Endothelial cell of umbilical vein (primary cell): ENCODE results near the gene OR10C1. TPM values are rescaled to one million over a fixed set of nuclear protein-coding genes. Genes with fewer than 3 reads are reported as not detected.

ENCODE experiments used
- BruUV-seq: library from RNA; stranded (reverse); fragments of 400-500 nt; replicated peaks from 2 replicates; lab custom pipeline; 2021; lab: Mats Ljungman, UMichigan
- CTCF ChIA-PET: fragments of 300-600, 350-600 bp; sonication (Branson Sonifier 250); formaldehyde crosslinking; loops from one replicate; lab custom pipeline; 2021; ENCODE audit warnings: antibody characterized with exemption, inconsistent platforms; lab: Charles Lee
- POLR2A ChIA-PET: fragments of 300-600, 350-600 bp; sonication (Branson Sonifier 250); formaldehyde crosslinking; loops from one replicate; lab custom pipeline; 2021; ENCODE audit warnings: antibody characterized with exemption, inconsistent platforms; lab: Charles Lee
- DNase-seq: peaks from one replicate; pipeline ENCODE4 v3.0.0-alpha.2; 2011; ENCODE audit warnings: low read depth, low spot score
- FAIRE-seq: peaks from 2 replicates; lab custom pipeline; 2011; peaks lifted over from hg19 to GRCh38; lab: Jason Lieb, UNC
- H2AFZ ChIP-seq: 2 replicates; pipeline ENCODE4 v1.6.0; 2012; ENCODE audit warnings: low read depth, low read length, control low read depth, inconsistent platforms
- H3K27ac ChIP-seq: 2 replicates; pipeline ENCODE4 v1.5.1; 2011; ENCODE audit warnings: low read depth, mild to moderate bottlenecking, control low read depth, low read length, moderate library complexity; ENCODE audit not compliant: insufficient read depth
- H3K27me3 ChIP-seq, 2 experiments: 2 replicates each; pipeline versions ENCODE4 v1.6.0 to v1.6.1; 2011; ENCODE audit warnings: low read length in 2 of 2, mixed read lengths in 1 of 2; ENCODE audit not compliant: control insufficient read depth in 2 of 2, insufficient read depth in 2 of 2
- H3K36me3 ChIP-seq, 2 experiments: 2 replicates in 1 of 2; 3 replicates in 1 of 2; pipeline ENCODE4 v1.5.1; 2011; ENCODE audit warnings: low read length in 2 of 2, mild to moderate bottlenecking in 1 of 2, moderate library complexity in 1 of 2; ENCODE audit not compliant: control insufficient read depth in 2 of 2, insufficient read depth in 2 of 2; ENCODE audit errors: extremely low read depth in 1 of 2
- H3K4me1 ChIP-seq: 3 replicates; pipeline ENCODE4 v1.5.1; 2011; ENCODE audit warnings: mild to moderate bottlenecking, low read length; ENCODE audit not compliant: control insufficient read depth, insufficient read depth; ENCODE audit errors: extremely low read depth
- H3K4me2 ChIP-seq: 2 replicates; pipeline ENCODE4 v1.6.1; 2011; ENCODE audit warnings: low read length, control low read depth, mixed read lengths; ENCODE audit not compliant: insufficient read depth
- H3K4me3 ChIP-seq, 3 experiments: fragments of 200-600 bp in 1 of 3; sonication (generic), shearing (Covaris generic) in 1 of 3; replicated peaks in 1 of 3; 2 replicates each; pipeline ENCODE4 v1.5.1; 2011 to 2016; ENCODE audit warnings: control low read depth in 3 of 3, low read length in 3 of 3, mild to moderate bottlenecking in 2 of 3, inconsistent platforms in 1 of 3, low read depth in 1 of 3, moderate library complexity in 1 of 3; ENCODE audit not compliant: insufficient read depth in 1 of 3
- H3K79me2 ChIP-seq: 2 replicates; pipeline ENCODE4 v1.6.0; 2012; ENCODE audit warnings: low read length, inconsistent platforms; ENCODE audit not compliant: control insufficient read depth, insufficient read depth
- H3K9ac ChIP-seq: replicated peaks from 2 replicates; pipeline ENCODE3; 2011; ENCODE audit warnings: low read length, control low read depth; ENCODE audit not compliant: insufficient read depth; ENCODE audit errors: extremely low read depth
- H3K9me1 ChIP-seq: replicated peaks from 3 replicates; pipeline ENCODE4 v1.6.0; 2011; ENCODE audit warnings: mild to moderate bottlenecking, low read length; ENCODE audit not compliant: control insufficient read depth, insufficient read depth; ENCODE audit errors: extremely low read depth
- H3K9me3 ChIP-seq: replicated peaks from 2 replicates; pipeline ENCODE4 v1.5.1; 2012; ENCODE audit warnings: low read length, inconsistent platforms; ENCODE audit not compliant: control insufficient read depth, insufficient read depth
- H4K20me1 ChIP-seq: replicated peaks from 2 replicates; pipeline ENCODE3; 2011; ENCODE audit warnings: mild to moderate bottlenecking, low read length; ENCODE audit not compliant: control insufficient read depth, insufficient read depth; ENCODE audit errors: extremely low read depth
- EZH2 ChIP-seq: IDR thresholded peaks from 2 replicates; pipeline ENCODE4 v1.6.1; 2012; ENCODE audit warnings: borderline replicate concordance, low read depth, mild to moderate bottlenecking, moderate library complexity, low read length, inconsistent platforms; ENCODE audit not compliant: severe bottlenecking
- FOS ChIP-seq: IDR thresholded peaks from 2 replicates; pipeline ENCODE4 v1.6.1; 2011; ENCODE audit warnings: mild to moderate bottlenecking, low read length, moderate library complexity, borderline replicate concordance; ENCODE audit not compliant: insufficient read depth
- GATA2 ChIP-seq: IDR thresholded peaks from 2 replicates; pipeline ENCODE4 v1.7.0; 2011; ENCODE audit warnings: low read depth, mild to moderate bottlenecking, moderate library complexity, mixed read lengths, low read length; ENCODE audit not compliant: insufficient read length, insufficient read depth
- JUN ChIP-seq: IDR thresholded peaks from 2 replicates; pipeline ENCODE4 v1.6.1; 2011; ENCODE audit warnings: borderline replicate concordance, low read depth; ENCODE audit not compliant: insufficient read length, insufficient read depth
- MYC ChIP-seq: IDR thresholded peaks from one replicate; pipeline ENCODE4 v1.6.1; 2011; ENCODE audit warnings: mild to moderate bottlenecking, low read depth, low read length
- POLR2A ChIP-seq: IDR thresholded peaks from 2 replicates; pipeline ENCODE4 v1.6.1; 2012; ENCODE audit warnings: low read depth, mild to moderate bottlenecking, control low read depth, low read length
- POLR2AphosphoS5 ChIP-seq: IDR thresholded peaks from 2 replicates; pipeline ENCODE4 v1.6.1; 2012; ENCODE audit warnings: low read depth, mild to moderate bottlenecking, control low read depth, low read length, moderate library complexity; ENCODE audit not compliant: insufficient read depth
- dilution Hi-C: fragments of 300-500 bp; cut with MboI; formaldehyde crosslinking; loops from one replicate; pipeline ENCODE4 v1.15.0; 2019; ENCODE audit warnings: low sequenced_read_pairs; ENCODE audit not compliant: extremely low pct_ligation_motif_present
- intact Hi-C: fragments of 100-400 bp; cut with micrococcal nuclease; formaldehyde crosslinking; loops from one replicate; pipeline ENCODE4 v1.10.0; 2022
- polyA plus RNA-seq, 4 experiments: library from polyadenylated mRNA; depleted of rRNA in 3 of 4; stranded (reverse) in 3 of 4; unstranded in 1 of 4; fragments of >200 nt; gene quantifications; 2 replicates each; pipeline versions ENCODE4 v1.2.1 to v1.2.3, GENCODE V29; 2011 to 2012; ENCODE audit warnings: missing spikeins in 1 of 4
- total RNA-seq: library from RNA; stranded (reverse); gene quantifications from 2 replicates; pipeline ENCODE4 v1.2.3, GENCODE V29; 2021
- TF ChIP-seq, protein P1 (sequence below): IDR thresholded peaks from 2 replicates; pipeline ENCODE4 v1.6.1; 2011; ENCODE audit not compliant: insufficient read depth, insufficient read length
- TF ChIP-seq, protein P2 (sequence below), 2 donors: IDR thresholded peaks; 1 replicate in 1 of 2; 2 replicates in 1 of 2; pipeline ENCODE4 v1.5.1; 2011; ENCODE audit warnings: low read length in 2 of 2, mild to moderate bottlenecking in 2 of 2, moderate library complexity in 2 of 2, control low read depth in 1 of 2, inconsistent platforms in 1 of 2, low read depth in 1 of 2; ENCODE audit not compliant: insufficient read depth in 1 of 2; ENCODE audit errors: extremely low read depth in 1 of 2

OR10C1 gene
- total and polyA plus RNA-seq, 2 donors (not counting 3 experiments of a cell fraction or from before 2014, with no cell fraction given): not detected

DNA sequence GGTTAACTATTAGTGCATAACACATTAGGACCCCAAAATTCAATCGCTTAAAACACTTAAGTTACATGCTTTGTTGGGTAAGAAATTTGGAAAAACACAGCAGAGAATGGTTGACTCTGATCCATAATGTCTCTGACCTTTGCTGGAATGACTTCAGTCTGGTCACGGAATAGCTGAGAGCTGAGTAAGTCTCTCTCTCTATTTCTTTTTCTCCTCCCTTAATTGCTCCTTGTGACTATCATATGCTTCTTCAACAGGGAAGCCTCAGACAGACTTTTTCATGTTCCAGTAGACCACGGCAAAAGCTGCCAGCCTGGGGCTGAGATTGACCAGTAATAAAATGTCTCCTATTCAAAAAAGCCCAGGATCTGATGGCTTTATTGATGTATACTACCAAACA, 19.6 kb upstream of the OR10C1 start:
- Histone ChIP-seq H3K36me3 (no peaks in the 10 kb centered on the region), H4K20me1 (no peaks in the 10 kb centered on the region), H3K9ac (no peak overlapping the region), H3K27me3 (no peaks in the 10 kb centered on the region), H3K9me3 (no peaks in the 10 kb centered on the region), H3K79me2 (no peaks in the 10 kb centered on the region), H3K4me3 (no peak overlapping the region), H2AFZ (no peak overlapping the region), H3K27ac (no peak overlapping the region), H3K4me2 (no peak overlapping the region), H3K9me1 (no peaks in the 10 kb centered on the region), H3K4me1 (no peaks in the 10 kb centered on the region)
- FAIRE-seq (no peak), DNase-seq (no peak)
- CTCF ChIA-PET: no interaction called here
- TF ChIP-seq GATA2 (no peak), MYC (no peak), JUN (no peak), EZH2 (no peak), FOS (no peak), POLR2A (no peak), POLR2AphosphoS5 (no peak)
- TF ChIP-seq, protein P1, sequence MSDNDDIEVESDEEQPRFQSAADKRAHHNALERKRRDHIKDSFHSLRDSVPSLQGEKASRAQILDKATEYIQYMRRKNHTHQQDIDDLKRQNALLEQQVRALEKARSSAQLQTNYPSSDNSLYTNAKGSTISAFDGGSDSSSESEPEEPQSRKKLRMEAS: no peak
- TF ChIP-seq, protein P2, sequence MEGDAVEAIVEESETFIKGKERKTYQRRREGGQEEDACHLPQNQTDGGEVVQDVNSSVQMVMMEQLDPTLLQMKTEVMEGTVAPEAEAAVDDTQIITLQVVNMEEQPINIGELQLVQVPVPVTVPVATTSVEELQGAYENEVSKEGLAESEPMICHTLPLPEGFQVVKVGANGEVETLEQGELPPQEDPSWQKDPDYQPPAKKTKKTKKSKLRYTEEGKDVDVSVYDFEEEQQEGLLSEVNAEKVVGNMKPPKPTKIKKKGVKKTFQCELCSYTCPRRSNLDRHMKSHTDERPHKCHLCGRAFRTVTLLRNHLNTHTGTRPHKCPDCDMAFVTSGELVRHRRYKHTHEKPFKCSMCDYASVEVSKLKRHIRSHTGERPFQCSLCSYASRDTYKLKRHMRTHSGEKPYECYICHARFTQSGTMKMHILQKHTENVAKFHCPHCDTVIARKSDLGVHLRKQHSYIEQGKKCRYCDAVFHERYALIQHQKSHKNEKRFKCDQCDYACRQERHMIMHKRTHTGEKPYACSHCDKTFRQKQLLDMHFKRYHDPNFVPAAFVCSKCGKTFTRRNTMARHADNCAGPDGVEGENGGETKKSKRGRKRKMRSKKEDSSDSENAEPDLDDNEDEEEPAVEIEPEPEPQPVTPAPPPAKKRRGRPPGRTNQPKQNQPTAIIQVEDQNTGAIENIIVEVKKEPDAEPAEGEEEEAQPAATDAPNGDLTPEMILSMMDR (IDR thresholded peaks at IDR 0.05; ENCODE audit: extremely low read depth in 1 of 2, insufficient read depth in 1 of 2, low read depth in 1 of 2, low read length in 2 of 2): no peak
- dilution Hi-C loops: no loop called here
- POLR2A ChIA-PET: no interaction called here
- no TSS peak for BruUV-seq
- intact Hi-C loops: no loop called here
